ENCODE results near the gene NUCKS1. TPM values are rescaled to one million over a fixed set of nuclear protein-coding genes. Genes with fewer than 3 reads are reported as not detected.

Gene NUCKS1
- total RNA-seq, 4 donors from 2014 or later = 32.4 to 73.4 (median 60.9) TPM

- Histone ChIP-seq H3K4me3 (no peak overlapping the region), H3K36me3 (peaks cover 4 to 78% (median 11%) of the 10 kb centered on the region in 3 donors), H3K9me3 (no peaks in the 10 kb centered on the region), H3K4me1 (no peaks in the 10 kb centered on the region), H3K27ac (no peak overlapping the region), H3K27me3 (no peaks in the 10 kb centered on the region)
- 77 to 85% methylated on average over 4 to 6 of the region's 6 CpGs for WGBS, 2 donors
- DNase-seq = no peak
- intact Hi-C loops (cut with DNase I) = loop anchor here (5.0 to 10.0 kb wide), 2 partner anchors 122 to 184 kb away; no protein-coding TSS in a partner anchor
- no peak for TF ChIP-seq POLR2A (IDR thresholded peaks at IDR 0.05)
- TF ChIP-seq, protein P1, sequence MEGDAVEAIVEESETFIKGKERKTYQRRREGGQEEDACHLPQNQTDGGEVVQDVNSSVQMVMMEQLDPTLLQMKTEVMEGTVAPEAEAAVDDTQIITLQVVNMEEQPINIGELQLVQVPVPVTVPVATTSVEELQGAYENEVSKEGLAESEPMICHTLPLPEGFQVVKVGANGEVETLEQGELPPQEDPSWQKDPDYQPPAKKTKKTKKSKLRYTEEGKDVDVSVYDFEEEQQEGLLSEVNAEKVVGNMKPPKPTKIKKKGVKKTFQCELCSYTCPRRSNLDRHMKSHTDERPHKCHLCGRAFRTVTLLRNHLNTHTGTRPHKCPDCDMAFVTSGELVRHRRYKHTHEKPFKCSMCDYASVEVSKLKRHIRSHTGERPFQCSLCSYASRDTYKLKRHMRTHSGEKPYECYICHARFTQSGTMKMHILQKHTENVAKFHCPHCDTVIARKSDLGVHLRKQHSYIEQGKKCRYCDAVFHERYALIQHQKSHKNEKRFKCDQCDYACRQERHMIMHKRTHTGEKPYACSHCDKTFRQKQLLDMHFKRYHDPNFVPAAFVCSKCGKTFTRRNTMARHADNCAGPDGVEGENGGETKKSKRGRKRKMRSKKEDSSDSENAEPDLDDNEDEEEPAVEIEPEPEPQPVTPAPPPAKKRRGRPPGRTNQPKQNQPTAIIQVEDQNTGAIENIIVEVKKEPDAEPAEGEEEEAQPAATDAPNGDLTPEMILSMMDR (IDR thresholded peaks at IDR 0.05) = no peak
Measured at GRCh38 chr1:205792961-205793673, 43.1 kb upstream of the NUCKS1 start.

GRCh38 chr1:205792481-205792881 lies 42.5 kb upstream of the NUCKS1 start:
- peaks cover 4 to 72% (median 5%) of the 10 kb centered on the region in 3 donors for H3K36me3 ChIP-seq
- TF ChIP-seq, protein P1 (IDR thresholded peaks at IDR 0.05) = no peak
- no peak for TF ChIP-seq POLR2A (IDR thresholded peaks at IDR 0.05)

GRCh38 chr1:205791568-205792180 lies 41.7 kb upstream of the NUCKS1 start:
- Histone ChIP-seq H3K27ac (no peak overlapping the region), H3K9me3 (no peaks in the 10 kb centered on the region), H3K27me3 (no peaks in the 10 kb centered on the region), H3K4me1 (no peaks in the 10 kb centered on the region), H3K4me3 (no peak overlapping the region), H3K36me3 (peaks cover 0 to 64% (median 0%) of the 10 kb centered on the region in 3 donors)
- no peak for DNase-seq
- WGBS, 2 donors = 57 to 59% methylated on average over 4 to 5 of the region's 5 CpGs
- intact Hi-C loops (cut with DNase I) = loop anchor here (5.0 to 10.0 kb wide), 2 partner anchors 123 to 186 kb away; no protein-coding TSS in a partner anchor
- TF ChIP-seq, protein P1 (IDR thresholded peaks at IDR 0.05) = peak; percentile 40 to 81 (median 68)
- no peak for TF ChIP-seq POLR2A (IDR thresholded peaks at IDR 0.05)

More at GRCh38 chr1:205792481-205792881, 42.5 kb upstream of the NUCKS1 start:
- 63 to 92% methylated on average over 8 of the region's 8 CpGs for WGBS, 2 donors
- no peaks in the 10 kb centered on the region for H3K27me3 ChIP-seq
- no peaks in the 10 kb centered on the region for H3K9me3 ChIP-seq
- DNase-seq = no peak
- no peaks in the 10 kb centered on the region for H3K4me1 ChIP-seq
- H3K4me3 ChIP-seq = no peak overlapping the region
- H3K27ac ChIP-seq = no peak overlapping the region
- intact Hi-C loops (cut with DNase I) = loop anchor here (5.0 to 10.0 kb wide), 2 partner anchors 122 to 185 kb away; no protein-coding TSS in a partner anchor

DNA sequence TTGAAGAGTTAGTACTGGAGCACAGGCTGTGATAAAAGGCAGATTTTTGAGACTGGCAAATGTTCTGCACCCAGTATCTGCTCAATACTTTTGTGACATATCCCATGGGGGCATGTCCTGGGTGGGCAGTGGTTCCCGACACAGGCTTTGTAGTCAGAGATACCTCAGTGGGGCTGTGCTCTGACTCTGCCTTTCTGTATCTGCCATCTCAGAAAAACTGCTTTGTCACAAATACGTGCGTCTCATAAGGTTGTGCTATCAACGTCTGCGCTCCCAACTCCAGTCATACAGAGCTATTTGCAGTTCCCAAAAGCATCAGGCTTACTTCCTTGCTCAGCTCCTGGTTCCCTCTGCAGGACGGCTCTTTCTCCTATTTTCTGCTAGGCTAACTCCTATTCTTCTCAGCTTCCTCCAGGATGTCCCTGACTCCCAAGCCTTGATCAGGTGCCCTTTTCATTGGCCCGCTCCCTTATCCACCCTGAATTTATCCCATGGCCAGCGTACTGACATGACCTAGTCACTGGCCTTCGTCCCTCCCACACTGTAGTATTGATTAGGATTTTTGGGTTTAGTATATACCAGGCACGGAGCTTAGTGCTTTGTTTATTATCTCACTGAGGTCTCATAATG lies 37.4 kb upstream of the NUCKS1 start:
- no peaks in the 10 kb centered on the region for H3K27me3 ChIP-seq
- no peaks in the 10 kb centered on the region for H3K4me1 ChIP-seq
- H3K4me3 ChIP-seq = no peak overlapping the region
- H3K9me3 ChIP-seq = no peaks in the 10 kb centered on the region
- TF ChIP-seq POLR2A (IDR thresholded peaks at IDR 0.05) = no peak
- TF ChIP-seq, protein P1 (IDR thresholded peaks at IDR 0.05) = no peak
- DNase-seq = no peak
- 82 to 88% methylated on average over 10 of the region's 10 CpGs for WGBS, 2 donors
- H3K27ac ChIP-seq = no peak overlapping the region
- H3K36me3 ChIP-seq = peaks cover 0 to 22% (median 0%) of the 10 kb centered on the region in 3 donors
- intact Hi-C loops (cut with DNase I) = no loop called here

DNA sequence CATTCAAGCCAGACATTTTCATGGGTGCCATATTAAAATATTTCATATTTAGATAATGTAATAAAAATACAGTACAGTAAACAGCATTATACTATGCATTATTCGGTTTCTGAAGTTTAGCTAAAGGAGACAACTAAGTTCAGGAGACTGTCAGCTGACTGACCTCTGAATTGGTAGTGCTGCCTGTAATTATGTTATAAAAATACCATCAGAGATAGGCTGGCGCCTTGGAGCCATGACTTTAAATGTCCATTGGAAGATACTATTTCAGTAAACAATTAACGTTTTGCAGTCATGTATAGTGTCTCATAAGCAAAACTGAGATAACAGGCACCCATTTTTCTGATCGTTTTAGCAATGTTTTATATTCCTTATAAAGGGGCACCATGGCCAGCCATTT lies 36.6 kb upstream of the NUCKS1 start:
- Histone ChIP-seq H3K4me1 (no peaks in the 10 kb centered on the region), H3K9me3 (no peaks in the 10 kb centered on the region), H3K27me3 (no peaks in the 10 kb centered on the region), H3K36me3 (peaks cover 0 to 19% (median 0%) of the 10 kb centered on the region in 3 donors), H3K4me3 (no peak overlapping the region), H3K27ac (no peak overlapping the region)
- no peak for TF ChIP-seq POLR2A (IDR thresholded peaks at IDR 0.05)
- TF ChIP-seq, protein P1 (IDR thresholded peaks at IDR 0.05) = no peak
- intact Hi-C loops (cut with DNase I) = no loop called here
- WGBS, 2 donors = 58 to 64% methylated on average over 4 of the region's 4 CpGs
- no peak for DNase-seq

All from esophagus squamous epithelium (tissue), 5 donors.